Body of pancreas (tissue), 4 donors: ENCODE data around the gene NKD2. TPM values are rescaled to one million over a fixed set of nuclear protein-coding genes. Genes with fewer than 3 reads are reported as not detected.
"Not testable (repeated sequence)": the region's sequence is repeated elsewhere in the genome, so short reads cannot be mapped to it uniquely, and the experiment has no call there.

ENCODE experiments used
- ATAC-seq: fragments of 150-250 bp; one replicate; pipeline ENCODE4 v1.9.1; 2016
- DNase-seq, 4 donors: peaks; one replicate each; pipeline ENCODE4 v3.0.0-alpha.2; 2019
- H3K27ac ChIP-seq, 4 donors: fragments of 200-600 bp; sonication (generic); 1 replicate in 3 of 4; 2 replicates in 1 of 4; pipeline versions ENCODE4 v1.5.1 to v1.6.1; 2016 to 2019; ENCODE audit warnings: mild to moderate bottlenecking in 1 of 4, mixed read lengths in 1 of 4, moderate library complexity in 1 of 4
- H3K27me3 ChIP-seq, 2 donors: fragments of 200-600 bp; sonication (generic); one replicate each; pipeline ENCODE4 v1.6.0; 2016; ENCODE audit warnings: mild to moderate bottlenecking in 1 of 2
- H3K36me3 ChIP-seq, 2 donors: fragments of 200-600 bp; sonication (generic); replicated peaks in 1 of 2; 2 replicates each; pipeline ENCODE4 v1.5.1; 2016; ENCODE audit warnings: low read depth in 2 of 2; ENCODE audit not compliant: insufficient read depth in 1 of 2
- H3K4me1 ChIP-seq: fragments of 200-600 bp; sonication (generic); one replicate; pipeline ENCODE4 v1.6.0; 2016
- H3K4me3 ChIP-seq, 2 donors: fragments of 200-600 bp; sonication (generic); 1 replicate in 1 of 2; 2 replicates in 1 of 2; pipeline ENCODE4 v1.5.1; 2016 to 2019
- H3K9me3 ChIP-seq, 3 donors: fragments of 200-600 bp; sonication (generic); 1 replicate in 2 of 3; 2 replicates in 1 of 3; pipeline ENCODE4 v1.5.1; 2016
- POLR2A ChIP-seq, 3 donors: fragments of 450-650 bp; IDR thresholded peaks; one replicate each; pipeline ENCODE4 v1.6.1; 2016; ENCODE audit warnings: antibody characterized with exemption in 3 of 3, mild to moderate bottlenecking in 2 of 3
- WGBS, 2 donors: methylation state at CpG; one replicate each; pipeline ENCODE4 v1.1.5; 2017; 5-methylcytosine and 5-hydroxymethylcytosine counted together
- intact Hi-C: fragments of 100-400 bp; cut with DNase I; formaldehyde crosslinking; loops from one replicate; pipeline ENCODE4 v1.15.1; 2023
- total RNA-seq, 2 donors: library from RNA; depleted of rRNA; stranded (reverse); fragments of >200 nt; gene quantifications; one replicate each; pipeline ENCODE4 v1.1.0, GENCODE V29; 2016
- TF ChIP-seq, protein P1 (sequence below), 7 experiments: fragments of 450-650 bp in 4 of 7; fragments of 200-600 bp in 3 of 7; sonication (generic) in 3 of 7; IDR thresholded peaks; one replicate each; pipeline ENCODE4 v1.5.1; 2016 to 2019; ENCODE audit warnings: antibody characterized with exemption in 7 of 7

The NKD2 gene
- total RNA-seq, 2 donors from 2014 or later = 4.2 to 12.2 TPM

DNA sequence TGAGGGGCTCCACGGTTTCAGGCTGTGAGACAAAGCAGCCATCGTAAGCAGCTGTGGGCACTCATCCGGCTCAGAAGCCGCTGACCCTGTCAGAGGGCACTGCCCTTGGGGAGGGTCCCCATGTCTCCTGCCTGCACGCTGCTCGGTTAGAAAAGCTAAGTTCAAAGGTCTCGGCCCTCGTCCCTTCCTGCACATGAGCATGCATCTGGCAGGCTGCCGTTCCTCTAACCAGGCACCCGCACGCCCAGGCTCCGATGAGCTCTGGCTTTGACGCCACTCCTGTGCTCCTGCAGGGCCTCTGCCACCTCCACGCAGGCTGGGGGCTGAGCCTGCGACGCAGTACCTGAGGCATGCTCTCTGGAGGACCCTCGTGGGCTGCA, 51.3 kb downstream of the NKD2 start:
- no peak for TF ChIP-seq POLR2A (IDR thresholded peaks at IDR 0.05)
- TF ChIP-seq, protein P1, sequence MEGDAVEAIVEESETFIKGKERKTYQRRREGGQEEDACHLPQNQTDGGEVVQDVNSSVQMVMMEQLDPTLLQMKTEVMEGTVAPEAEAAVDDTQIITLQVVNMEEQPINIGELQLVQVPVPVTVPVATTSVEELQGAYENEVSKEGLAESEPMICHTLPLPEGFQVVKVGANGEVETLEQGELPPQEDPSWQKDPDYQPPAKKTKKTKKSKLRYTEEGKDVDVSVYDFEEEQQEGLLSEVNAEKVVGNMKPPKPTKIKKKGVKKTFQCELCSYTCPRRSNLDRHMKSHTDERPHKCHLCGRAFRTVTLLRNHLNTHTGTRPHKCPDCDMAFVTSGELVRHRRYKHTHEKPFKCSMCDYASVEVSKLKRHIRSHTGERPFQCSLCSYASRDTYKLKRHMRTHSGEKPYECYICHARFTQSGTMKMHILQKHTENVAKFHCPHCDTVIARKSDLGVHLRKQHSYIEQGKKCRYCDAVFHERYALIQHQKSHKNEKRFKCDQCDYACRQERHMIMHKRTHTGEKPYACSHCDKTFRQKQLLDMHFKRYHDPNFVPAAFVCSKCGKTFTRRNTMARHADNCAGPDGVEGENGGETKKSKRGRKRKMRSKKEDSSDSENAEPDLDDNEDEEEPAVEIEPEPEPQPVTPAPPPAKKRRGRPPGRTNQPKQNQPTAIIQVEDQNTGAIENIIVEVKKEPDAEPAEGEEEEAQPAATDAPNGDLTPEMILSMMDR (IDR thresholded peaks at IDR 0.05) = no peak
- intact Hi-C loops = no loop called here
- Histone ChIP-seq H3K36me3 (peaks cover 4 to 40% of the 10 kb centered on the region in 2 donors), H3K4me1 (no peaks in the 10 kb centered on the region), H3K27me3 (no peaks in the 10 kb centered on the region), H3K9me3 (no peaks in the 10 kb centered on the region), H3K27ac (no peak overlapping the region), H3K4me3 (no peak overlapping the region)
- ATAC-seq = no peak
- no peak for DNase-seq
- WGBS, 2 donors = 40 to 85% methylated on average over 2 to 14 of the region's 17 CpGs

GRCh38 chr5:1060535-1060981, 52.0 kb downstream of the NKD2 start:
- H3K27ac ChIP-seq = no peak overlapping the region
- H3K4me3 ChIP-seq = no peak overlapping the region
- H3K27me3 ChIP-seq = no peaks in the 10 kb centered on the region
- no peaks in the 10 kb centered on the region for H3K9me3 ChIP-seq
- TF ChIP-seq, protein P1 (IDR thresholded peaks at IDR 0.05) = no peak
- TF ChIP-seq POLR2A (IDR thresholded peaks at IDR 0.05) = no peak
- 79% methylated on average over 19 of the region's 24 CpGs; no CpG with 5 or more reads in 1 of the 2 donors for WGBS, 2 donors
- ATAC-seq (no peak), DNase-seq (no peak)
- no peaks in the 10 kb centered on the region for H3K4me1 ChIP-seq
- intact Hi-C loops = no loop called here
- H3K36me3 ChIP-seq = peaks cover 8 to 36% of the 10 kb centered on the region in 2 donors

GRCh38 chr5:1061292-1061691, 52.7 kb downstream of the NKD2 start:
- intact Hi-C loops, H3K27ac ChIP-seq, H3K27me3 ChIP-seq, H3K4me3 ChIP-seq, H3K4me1 ChIP-seq, H3K9me3 ChIP-seq, DNase-seq, ATAC-seq: not testable (repeated sequence)
- peaks cover 9 to 35% of the 10 kb centered on the region in 2 donors for H3K36me3 ChIP-seq
- 93 to 96% methylated on average over 4 to 20 of the region's 43 CpGs for WGBS, 2 donors

DNA sequence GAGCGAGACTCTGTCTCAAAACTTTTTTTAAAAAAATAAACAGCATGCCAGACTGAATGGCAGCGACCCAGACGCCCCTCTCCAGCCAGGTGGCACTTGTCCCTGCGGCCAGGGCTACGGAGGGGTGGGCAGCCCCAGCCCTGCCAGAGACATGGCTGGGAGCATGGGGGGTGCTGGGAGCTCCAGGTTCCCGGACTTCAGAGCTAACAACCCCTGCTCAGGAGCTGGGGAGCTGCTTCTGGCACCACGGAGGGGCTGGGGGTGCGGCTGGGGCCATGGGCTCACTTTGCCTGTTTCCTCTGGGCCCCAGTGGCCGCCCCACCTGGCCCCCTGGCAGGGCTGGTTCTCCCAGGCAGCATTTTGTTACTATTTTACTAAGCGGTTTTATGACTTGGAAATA, 53.3 kb downstream of the NKD2 start:
- no peaks in the 10 kb centered on the region for H3K4me1 ChIP-seq
- intact Hi-C loops = no loop called here
- no peak overlapping the region for H3K27ac ChIP-seq
- no peaks in the 10 kb centered on the region for H3K27me3 ChIP-seq
- H3K36me3 ChIP-seq = peaks cover 9 to 35% of the 10 kb centered on the region in 2 donors
- no peak overlapping the region for H3K4me3 ChIP-seq
- 82 to 94% methylated on average over 5 to 10 of the region's 10 CpGs for WGBS, 2 donors
- DNase-seq (no peak), ATAC-seq (no peak)
- no peaks in the 10 kb centered on the region for H3K9me3 ChIP-seq
- TF ChIP-seq, protein P1 (IDR thresholded peaks at IDR 0.05) = no peak
- TF ChIP-seq POLR2A (IDR thresholded peaks at IDR 0.05) = no peak

DNA sequence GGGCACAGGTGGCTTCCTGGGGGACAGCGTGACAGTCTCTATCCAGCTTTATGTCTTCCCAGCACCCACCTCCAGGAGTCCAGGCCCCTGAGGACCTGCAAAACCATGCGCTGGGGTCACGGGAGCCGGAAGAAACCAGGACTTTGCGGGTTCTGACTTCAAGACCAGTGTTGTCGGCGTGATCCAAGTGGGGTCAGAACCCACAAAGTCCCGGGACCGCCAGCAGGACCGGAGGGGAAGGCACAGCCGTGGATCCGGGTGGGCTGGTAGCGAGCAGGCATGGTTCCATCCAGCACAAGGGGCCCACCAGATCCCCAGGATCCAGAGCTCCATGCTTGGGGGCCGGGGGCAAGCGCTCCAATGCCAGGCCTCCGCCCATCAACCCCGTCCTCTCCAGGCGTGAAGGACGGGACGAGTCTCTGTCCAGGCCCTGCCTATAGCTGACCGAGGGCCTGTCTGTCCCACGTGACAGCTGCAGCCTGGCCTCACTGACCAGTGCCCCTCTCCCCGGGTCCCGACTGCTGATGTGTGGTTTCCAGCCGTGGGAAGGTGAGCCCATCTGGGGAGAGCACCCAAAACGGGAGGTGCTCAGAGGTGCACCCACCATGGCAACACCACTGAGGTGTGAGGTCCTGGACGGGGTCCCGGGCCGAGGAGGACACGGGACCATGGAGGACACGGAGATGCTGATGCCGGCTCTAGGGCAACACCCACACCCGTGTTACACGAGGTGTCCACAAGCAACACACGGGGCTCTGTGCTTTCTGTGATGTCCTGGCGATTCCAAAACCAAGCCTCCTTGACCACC, 54.4 kb downstream of the NKD2 start:
- ATAC-seq (no peak), DNase-seq (no peak)
- WGBS, 2 donors = 94 to 95% methylated on average over 10 to 28 of the region's 36 CpGs
- intact Hi-C loops = no loop called here
- Histone ChIP-seq H3K4me3 (no peak overlapping the region), H3K4me1 (no peaks in the 10 kb centered on the region), H3K27me3 (no peaks in the 10 kb centered on the region), H3K36me3 (peaks cover 9 to 36% of the 10 kb centered on the region in 2 donors), H3K9me3 (no peaks in the 10 kb centered on the region), H3K27ac (no peak overlapping the region)
- TF ChIP-seq, protein P1 (IDR thresholded peaks at IDR 0.05) = no peak
- no peak for TF ChIP-seq POLR2A (IDR thresholded peaks at IDR 0.05)
